OCI-LY3 (cell line): Measurements from ENCODE around the gene TRPM1.

Experiments used
- CTCF ChIP-seq: fragments of 200-600, 300-600 bp; sonication (generic); IDR thresholded peaks from 2 replicates; pipeline ENCODE4 v1.5.1; 2014; ENCODE audit warnings: antibody characterized with exemption, low read length, low read depth
- EZH2phosphoT487 ChIP-seq: fragments of 200-600 bp; shearing (Covaris generic); IDR thresholded peaks from 2 replicates; pipeline ENCODE4 v1.6.1; 2018; ENCODE audit warnings: antibody characterized with exemption, mixed run types, low read depth

- TF ChIP-seq CTCF (no peak), EZH2phosphoT487 (no peak)
These were observed 39.1 kb downstream of the TRPM1 start for GRCh38 chr15:31062310-31062847.
